GM12891 (cell line): ENCODE measurements around the gene MVB12B.

Experiments
- DNase-seq: peaks from one replicate; pipeline ENCODE4 v3.0.0; 2011; ENCODE audit warnings: low spot score; ENCODE audit not compliant: insufficient read length
- FAIRE-seq: peaks from 2 replicates; lab custom pipeline; 2011; peaks lifted over from hg19 to GRCh38; lab: Jason Lieb, UNC
- PAX5 ChIP-seq: IDR thresholded peaks from 2 replicates; pipeline ENCODE4 v1.6.1; 2011; ENCODE audit warnings: low read length, moderate library complexity, mild to moderate bottlenecking; ENCODE audit not compliant: insufficient read depth, severe bottlenecking
- POLR2A ChIP-seq: IDR thresholded peaks from 2 replicates; pipeline ENCODE4 v1.6.1; 2011; ENCODE audit warnings: low read depth, low read length, control low read depth
- POLR2AphosphoS5 ChIP-seq: IDR thresholded peaks from 2 replicates; pipeline ENCODE4 v1.6.1; 2011; ENCODE audit warnings: low read depth, low read length, control low read depth
- POU2F2 ChIP-seq: IDR thresholded peaks from 2 replicates; pipeline ENCODE4 v1.6.1; 2011; ENCODE audit warnings: low read depth, mild to moderate bottlenecking, control low read depth, low read length, moderate library complexity
- SPI1 ChIP-seq: IDR thresholded peaks from 2 replicates; pipeline ENCODE4 v1.6.1; 2011; ENCODE audit warnings: low read depth, low read length, control low read depth
- TAF1 ChIP-seq: IDR thresholded peaks from 2 replicates; pipeline ENCODE4 v1.6.1; 2011; ENCODE audit warnings: low read depth, low read length, control low read depth

Gene MVB12B

GRCh38 chr9:126294331-126295081 is 32.1 kb upstream of the MVB12B start:
- FAIRE-seq: no peak

GRCh38 chr9:126295082-126295477 is 31.5 kb upstream of the MVB12B start:
- DNase-seq (no peak), FAIRE-seq (no peak)
- TF ChIP-seq TAF1: no peak
- no peak for TF ChIP-seq POLR2AphosphoS5
- TF ChIP-seq POU2F2: no peak
- TF ChIP-seq SPI1: no peak
- no peak for TF ChIP-seq POLR2A
- TF ChIP-seq PAX5: no peak

More at GRCh38 chr9:126294331-126295081, 32.1 kb upstream of the MVB12B start:
- no peak for DNase-seq
- no peak for TF ChIP-seq SPI1
- no peak for TF ChIP-seq POLR2A
- no peak for TF ChIP-seq TAF1

GRCh38 chr9:126295516-126295915 is 31.1 kb upstream of the MVB12B start:
- FAIRE-seq (no peak), DNase-seq (no peak)
- TF ChIP-seq POLR2A (no peak), POLR2AphosphoS5 (no peak), PAX5 (no peak), POU2F2 (no peak), SPI1 (no peak), TAF1 (no peak)

- DNase-seq (no peak), FAIRE-seq (no peak)
- TF ChIP-seq POU2F2 (no peak), TAF1 (no peak), POLR2AphosphoS5 (no peak), PAX5 (no peak), POLR2A (no peak), SPI1 (no peak)
Observed at GRCh38 chr9:126295936-126296600, 30.6 kb upstream of the MVB12B start.

- TF ChIP-seq POLR2A (no peak), POU2F2 (no peak), POLR2AphosphoS5 (no peak), PAX5 (no peak), TAF1 (no peak), SPI1 (no peak)
- FAIRE-seq (no peak), DNase-seq (no peak)
Observed at GRCh38 chr9:126296687-126297086, 29.9 kb upstream of the MVB12B start.

GRCh38 chr9:126297661-126298060 is 29.0 kb upstream of the MVB12B start:
- TF ChIP-seq TAF1 (no peak), SPI1 (no peak), POU2F2 (no peak), PAX5 (no peak), POLR2A (no peak), POLR2AphosphoS5 (no peak)
- FAIRE-seq: no peak

GRCh38 chr9:126298063-126298801 is 28.4 kb upstream of the MVB12B start:
- FAIRE-seq: no peak
- DNase-seq: no peak

More at GRCh38 chr9:126297661-126298060, 29.0 kb upstream of the MVB12B start:
- no peak for DNase-seq

GRCh38 chr9:126299706-126300276 is 26.8 kb upstream of the MVB12B start:
- FAIRE-seq (no peak), DNase-seq (no peak)
- TF ChIP-seq TAF1 (no peak), SPI1 (no peak), POU2F2 (no peak)

More at GRCh38 chr9:126298063-126298801, 28.4 kb upstream of the MVB12B start:
- TF ChIP-seq POU2F2 (no peak), POLR2A (no peak), POLR2AphosphoS5 (no peak), SPI1 (no peak), PAX5 (no peak), TAF1 (no peak)

GRCh38 chr9:126301196-126301595 is 25.4 kb upstream of the MVB12B start:
- TF ChIP-seq TAF1 (no peak), POLR2AphosphoS5 (no peak), POLR2A (no peak), POU2F2 (no peak), PAX5 (no peak), SPI1 (no peak)
- DNase-seq (no peak), FAIRE-seq (no peak)
